GM12874 (cell line): ENCODE data around the gene MED9.

Source experiments
- TF ChIP-seq, protein P1 (sequence below): IDR thresholded peaks from 2 replicates; pipeline ENCODE4 v1.5.1; 2011; ENCODE audit warnings: low read depth, mild to moderate bottlenecking, control low read depth, low read length, moderate library complexity; ENCODE audit not compliant: insufficient read depth

The MED9 gene

DNA sequence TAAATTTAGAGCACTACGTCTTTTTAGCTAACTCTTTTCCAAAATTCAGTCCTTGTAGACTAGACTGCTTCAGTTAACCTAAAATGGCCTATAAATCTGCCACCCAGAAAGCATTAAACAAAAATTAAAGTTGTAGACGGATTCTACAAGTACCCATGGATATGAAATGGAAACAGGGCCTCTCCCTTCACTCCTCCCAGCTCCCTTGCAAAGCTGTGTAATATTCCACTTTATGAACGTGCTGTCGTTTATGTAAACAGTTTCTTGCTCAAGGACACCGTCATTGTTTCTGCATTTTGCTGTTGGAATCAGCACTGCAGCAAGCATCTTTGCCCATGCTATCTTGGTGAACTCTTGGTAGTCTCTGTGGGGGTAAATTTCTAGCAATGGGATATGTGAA is 5.1 kb downstream of the MED9 start:
- TF ChIP-seq, protein P1, sequence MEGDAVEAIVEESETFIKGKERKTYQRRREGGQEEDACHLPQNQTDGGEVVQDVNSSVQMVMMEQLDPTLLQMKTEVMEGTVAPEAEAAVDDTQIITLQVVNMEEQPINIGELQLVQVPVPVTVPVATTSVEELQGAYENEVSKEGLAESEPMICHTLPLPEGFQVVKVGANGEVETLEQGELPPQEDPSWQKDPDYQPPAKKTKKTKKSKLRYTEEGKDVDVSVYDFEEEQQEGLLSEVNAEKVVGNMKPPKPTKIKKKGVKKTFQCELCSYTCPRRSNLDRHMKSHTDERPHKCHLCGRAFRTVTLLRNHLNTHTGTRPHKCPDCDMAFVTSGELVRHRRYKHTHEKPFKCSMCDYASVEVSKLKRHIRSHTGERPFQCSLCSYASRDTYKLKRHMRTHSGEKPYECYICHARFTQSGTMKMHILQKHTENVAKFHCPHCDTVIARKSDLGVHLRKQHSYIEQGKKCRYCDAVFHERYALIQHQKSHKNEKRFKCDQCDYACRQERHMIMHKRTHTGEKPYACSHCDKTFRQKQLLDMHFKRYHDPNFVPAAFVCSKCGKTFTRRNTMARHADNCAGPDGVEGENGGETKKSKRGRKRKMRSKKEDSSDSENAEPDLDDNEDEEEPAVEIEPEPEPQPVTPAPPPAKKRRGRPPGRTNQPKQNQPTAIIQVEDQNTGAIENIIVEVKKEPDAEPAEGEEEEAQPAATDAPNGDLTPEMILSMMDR: no peak

DNA sequence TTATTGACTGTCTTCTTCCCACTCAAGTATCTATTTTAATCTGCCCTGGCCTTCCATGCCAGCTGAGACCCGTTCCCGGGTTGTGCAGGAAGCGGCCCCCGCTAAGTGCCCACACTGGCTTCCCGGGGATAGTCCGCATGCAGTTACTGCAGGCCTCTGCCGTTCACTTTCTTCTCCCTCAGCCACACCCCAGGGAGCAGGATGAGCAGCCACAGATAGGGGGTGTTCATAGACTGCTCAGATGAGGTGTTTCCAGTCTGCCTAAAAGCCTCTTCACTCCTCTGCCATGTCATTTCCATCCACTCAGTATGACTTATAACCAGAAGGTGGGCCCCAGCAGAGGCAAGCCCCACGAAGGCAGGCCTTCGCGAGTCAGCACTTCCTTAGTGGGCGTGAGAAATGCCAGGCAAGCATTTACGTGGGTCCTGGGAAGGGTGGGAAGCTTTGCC is 7.7 kb downstream of the MED9 start:
- TF ChIP-seq, protein P1: no peak

DNA sequence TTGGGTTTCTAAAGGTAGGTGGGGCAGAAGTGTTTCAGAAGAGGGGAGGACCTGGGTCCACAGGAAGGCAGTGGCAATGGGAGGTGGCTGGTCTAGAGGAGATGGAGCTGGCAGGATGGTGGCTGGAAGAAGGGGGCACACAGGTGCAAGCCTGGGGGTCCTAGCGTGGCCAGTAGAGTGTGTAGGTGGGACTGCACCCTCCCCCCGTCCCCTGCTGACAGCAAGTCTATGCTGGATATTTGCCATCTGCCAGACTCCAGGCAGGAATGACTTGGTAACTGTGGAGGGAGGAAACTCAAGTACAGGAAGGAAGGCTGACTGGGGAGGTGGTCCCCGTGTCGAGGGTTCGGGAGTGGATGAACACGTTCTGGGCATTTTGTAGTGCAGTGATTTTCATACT is 8.6 kb downstream of the MED9 start:
- TF ChIP-seq, protein P1: no peak

DNA sequence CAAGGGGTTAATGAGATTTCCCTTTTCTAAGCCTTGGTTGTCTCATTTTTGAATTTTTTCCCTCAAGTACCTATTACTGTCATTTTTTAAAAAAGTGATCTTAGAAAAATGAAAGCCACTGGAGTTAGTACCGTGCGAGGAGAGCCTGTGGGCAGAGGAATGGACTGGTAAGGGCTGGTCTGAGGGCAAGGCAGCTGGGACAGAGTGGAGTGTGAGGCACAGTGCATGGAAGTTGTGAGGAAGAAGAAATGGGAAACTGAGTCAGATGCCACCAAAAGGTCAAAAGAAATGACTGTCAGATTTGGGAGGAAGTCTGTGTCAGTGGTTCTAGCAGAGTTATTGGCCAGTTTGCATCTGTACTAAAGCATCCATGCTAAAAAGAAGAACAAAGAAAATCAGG is 11.2 kb downstream of the MED9 start:
- TF ChIP-seq, protein P1: no peak

DNA sequence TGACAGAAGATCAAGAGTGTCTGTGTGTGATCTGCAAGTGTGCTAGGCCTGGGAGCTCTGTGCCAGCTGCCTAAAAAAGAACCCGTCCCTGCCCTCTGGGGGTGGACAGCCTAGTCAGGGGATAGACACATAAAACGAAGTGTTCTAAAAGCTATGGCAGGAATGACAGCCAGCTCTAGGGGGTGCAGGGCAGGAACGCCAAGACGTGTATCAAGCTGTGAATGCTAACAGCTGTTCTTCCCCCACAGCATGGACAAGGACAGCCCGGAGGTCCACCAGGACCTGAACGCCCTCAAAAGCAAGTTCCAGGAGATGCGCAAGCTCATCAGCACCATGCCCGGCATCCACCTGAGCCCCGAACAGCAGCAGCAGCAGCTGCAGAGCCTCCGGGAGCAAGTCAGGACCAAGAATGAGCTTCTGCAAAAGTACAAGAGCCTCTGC is 14.3 kb downstream of the MED9 start:
- TF ChIP-seq, protein P1: no peak

DNA sequence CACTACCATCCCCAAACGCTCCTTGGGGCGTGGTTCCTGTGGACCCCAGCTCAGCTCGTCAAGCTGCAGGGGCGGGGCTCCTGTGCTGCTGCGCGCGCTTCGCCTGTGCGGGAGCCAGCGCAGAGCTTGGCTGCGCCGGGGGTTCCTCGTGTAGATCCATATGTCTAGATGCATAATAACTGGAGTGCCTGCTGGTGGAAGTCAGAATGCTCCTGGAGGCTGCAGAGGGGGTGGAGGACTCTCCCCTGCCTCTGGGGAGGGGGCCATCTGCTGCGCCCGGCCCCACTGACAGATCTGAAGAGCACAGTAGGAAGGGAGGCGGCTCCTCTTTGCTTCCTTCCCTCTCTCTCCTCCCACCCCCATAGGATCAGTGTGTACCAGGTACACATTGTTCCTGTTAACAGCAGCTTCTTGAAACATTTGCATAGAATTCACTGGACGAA is 14.8 kb downstream of the MED9 start:
- TF ChIP-seq, protein P1: no peak

DNA sequence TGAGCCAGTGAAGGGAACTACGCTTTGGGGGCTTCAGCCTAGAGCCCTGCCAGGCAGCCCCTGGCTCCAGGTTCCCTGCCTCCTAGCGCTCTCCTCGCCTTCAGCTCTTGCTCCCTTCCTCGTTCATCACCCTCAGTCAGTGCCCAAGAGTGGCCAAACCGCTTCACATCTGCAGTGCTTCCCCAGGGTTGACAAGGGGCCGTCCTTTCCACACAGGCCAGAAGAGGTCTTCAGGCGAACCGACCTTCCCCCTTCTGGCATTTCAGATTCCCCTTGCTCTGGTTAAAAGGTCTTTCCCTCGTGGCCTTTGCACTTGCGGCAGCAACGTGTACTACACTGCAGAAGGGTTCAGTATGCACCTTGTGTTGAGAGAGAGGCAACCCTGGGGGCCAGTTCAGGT is 15.3 kb downstream of the MED9 start:
- TF ChIP-seq, protein P1: no peak
